Measurements from ENCODE around the gene ARPC2.
"Not testable (repeated sequence)": the region's sequence is repeated elsewhere in the genome, so short reads cannot be mapped to it uniquely, and the experiment has no call there.

Gene ARPC2

DNA sequence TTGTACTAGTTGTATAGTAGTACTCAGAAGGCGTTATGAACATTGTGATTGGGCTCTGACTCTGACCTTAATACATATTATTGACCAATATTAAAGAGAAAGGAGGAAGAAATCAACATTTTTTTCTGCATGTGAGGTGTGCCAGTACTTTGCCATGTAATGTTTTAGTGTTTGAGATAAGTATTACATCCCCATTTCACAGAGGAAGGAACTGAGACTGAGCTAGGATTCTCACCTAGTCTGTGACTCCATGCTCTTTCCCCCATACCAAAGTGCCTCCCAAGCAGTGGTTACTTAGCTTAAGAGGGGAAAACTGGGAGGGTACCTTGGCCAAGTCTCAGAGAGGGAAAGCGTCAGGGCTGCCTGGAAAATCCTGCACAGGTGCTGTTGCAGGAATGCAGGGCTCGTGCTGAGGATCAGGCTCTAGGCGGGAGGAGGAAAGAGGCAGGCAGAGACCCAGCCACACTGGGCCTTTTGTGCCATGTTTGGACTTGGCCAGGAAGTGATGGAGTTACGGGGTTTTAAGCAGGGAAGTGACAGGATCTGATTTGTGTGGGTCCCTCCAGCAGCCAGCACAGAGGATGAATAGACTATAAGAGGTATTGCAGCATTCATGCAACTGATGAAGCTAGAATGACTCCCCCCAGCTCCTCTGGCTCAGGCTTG, 55.0 kb downstream of the ARPC2 start:
- DNase-seq, result no peak

DNA sequence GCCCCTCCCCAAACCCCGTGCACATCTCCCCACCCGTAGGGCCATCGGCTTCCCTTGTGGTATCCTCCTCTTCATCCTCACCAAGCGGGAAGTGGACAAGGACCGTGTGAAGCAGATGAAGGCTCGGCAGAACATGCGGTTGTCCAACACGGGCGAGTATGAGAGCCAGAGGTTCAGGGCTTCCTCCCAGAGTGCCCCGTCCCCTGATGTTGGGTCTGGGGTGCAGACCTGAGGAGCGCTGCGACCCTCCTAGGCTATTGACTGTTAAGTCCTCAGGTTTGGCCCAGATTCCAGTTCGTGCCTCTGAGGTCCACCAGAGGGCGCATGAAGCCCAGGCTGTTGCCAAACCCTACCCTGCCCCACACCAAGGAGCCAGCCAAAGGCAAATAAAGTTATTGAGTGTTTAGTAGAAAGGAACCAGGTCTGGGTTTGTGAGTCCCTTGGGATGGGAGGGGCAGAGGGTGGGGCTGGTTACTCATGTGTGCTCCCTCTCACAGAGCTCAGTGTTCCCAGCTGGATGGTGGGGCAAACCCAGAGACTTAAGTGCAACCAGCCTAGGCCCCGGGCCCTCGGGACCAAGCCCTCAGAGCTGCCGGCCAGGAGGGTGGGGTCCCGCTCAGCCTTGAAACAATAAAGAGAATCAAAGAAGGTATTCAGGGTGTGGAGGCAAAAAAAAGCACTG, 55.7 kb downstream of the ARPC2 start:
- DNase-seq, result peak; percentile 92

DNA sequence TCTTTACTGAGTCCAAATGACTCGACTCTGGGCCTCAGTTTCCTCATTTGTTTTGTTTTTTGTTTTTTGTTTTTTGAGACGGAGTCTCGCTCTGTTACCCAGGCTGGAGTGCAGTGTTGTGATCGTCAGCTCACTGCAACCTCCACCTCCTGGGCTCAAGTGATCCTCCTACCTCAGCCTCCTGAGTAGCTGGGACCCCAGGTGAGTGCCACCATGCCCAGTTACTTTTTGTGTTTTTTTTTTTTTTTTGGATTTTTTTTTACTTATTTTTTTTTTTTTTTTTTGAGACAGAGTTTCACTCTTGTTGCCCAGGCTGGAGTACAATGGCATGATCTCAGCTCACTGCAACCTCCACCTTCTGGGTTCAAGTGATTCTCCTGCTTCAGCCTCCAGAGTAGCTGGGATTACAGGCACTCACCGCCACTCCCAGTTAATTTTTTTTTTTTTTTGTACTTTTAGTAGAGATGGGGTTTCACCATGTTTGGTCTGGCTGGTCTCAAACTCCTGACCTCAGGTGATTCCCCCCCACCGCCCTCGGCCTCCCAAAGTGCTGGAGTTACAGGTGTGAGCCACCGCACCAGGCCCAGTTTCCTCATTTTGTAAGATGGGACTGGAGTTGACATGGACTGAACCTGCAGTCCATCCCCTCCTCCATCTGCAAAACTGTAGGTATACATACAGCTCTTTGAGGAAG, 56.4 kb downstream of the ARPC2 start:
- not testable (repeated sequence) for DNase-seq

DNA sequence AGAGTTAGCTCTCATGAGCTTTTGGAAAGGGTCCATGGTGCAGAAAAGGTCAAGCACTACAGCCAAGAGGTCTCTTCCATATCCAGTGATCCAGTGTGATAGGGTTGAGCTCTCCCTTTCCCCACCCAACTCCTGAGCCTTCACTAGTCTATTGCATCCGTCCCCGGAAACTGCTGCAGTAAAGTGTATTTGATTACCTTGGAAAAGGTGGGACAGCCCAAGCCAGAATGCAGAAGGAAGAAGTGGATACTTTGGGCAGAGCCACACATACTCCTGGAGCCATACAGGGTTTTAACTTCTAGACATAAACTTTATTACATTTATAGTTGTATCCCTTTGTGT, 56.9 kb downstream of the ARPC2 start:
- DNase-seq, result no peak

DNA sequence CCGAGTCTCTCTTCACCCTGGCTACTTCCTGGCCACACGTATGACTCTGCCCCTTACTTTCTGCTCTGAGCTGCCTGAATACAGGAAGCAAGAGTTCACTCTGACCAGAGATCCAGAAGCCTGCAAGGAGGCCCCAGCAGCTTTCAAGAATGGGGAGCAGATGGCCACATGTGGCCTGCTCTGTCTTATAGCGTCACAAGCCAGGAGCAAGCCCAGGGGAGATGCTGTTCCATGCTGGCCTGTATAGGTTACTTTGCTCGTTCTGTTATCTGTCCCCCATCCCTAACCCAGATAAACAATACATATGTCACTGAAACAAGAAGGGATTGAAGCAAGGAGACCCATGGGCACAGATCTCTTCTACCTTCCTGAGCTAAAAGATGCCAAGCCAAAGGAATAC, 57.6 kb downstream of the ARPC2 start:
- no peak for DNase-seq

DNA sequence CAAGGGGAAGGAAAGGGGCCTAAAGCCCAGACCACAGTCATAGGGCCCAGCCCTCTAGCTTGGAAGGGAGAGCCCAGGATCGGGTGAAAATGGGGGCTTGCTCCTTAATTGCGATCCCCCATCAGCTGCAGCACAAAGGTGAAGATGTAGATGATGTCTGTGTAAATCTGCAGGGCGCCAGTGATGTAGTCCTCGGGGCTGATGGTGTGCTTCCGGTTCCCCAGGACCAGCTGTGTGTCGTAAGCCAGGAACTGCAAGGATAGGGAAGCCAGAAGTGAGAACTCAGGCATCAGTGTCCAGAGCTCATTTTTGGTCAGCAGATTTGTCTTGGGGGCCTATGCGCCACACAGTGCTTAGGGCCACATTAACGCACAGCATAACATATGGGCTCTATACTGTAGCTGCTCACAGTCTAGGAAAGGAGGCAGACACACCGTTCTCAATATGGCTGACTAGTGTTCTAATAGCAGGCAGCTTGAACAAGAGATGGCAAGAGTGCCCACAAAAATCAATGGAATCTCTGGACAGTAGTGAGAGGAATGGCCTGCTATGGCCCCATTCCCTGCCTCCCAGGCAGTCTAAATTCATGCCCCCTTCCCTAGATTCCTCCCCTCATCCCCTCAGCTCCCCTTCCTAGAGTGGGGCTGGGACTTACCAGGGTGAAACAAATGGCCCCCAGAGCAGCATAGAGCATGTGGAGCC, 58.5 kb downstream of the ARPC2 start:
- DNase-seq, result no peak

DNA sequence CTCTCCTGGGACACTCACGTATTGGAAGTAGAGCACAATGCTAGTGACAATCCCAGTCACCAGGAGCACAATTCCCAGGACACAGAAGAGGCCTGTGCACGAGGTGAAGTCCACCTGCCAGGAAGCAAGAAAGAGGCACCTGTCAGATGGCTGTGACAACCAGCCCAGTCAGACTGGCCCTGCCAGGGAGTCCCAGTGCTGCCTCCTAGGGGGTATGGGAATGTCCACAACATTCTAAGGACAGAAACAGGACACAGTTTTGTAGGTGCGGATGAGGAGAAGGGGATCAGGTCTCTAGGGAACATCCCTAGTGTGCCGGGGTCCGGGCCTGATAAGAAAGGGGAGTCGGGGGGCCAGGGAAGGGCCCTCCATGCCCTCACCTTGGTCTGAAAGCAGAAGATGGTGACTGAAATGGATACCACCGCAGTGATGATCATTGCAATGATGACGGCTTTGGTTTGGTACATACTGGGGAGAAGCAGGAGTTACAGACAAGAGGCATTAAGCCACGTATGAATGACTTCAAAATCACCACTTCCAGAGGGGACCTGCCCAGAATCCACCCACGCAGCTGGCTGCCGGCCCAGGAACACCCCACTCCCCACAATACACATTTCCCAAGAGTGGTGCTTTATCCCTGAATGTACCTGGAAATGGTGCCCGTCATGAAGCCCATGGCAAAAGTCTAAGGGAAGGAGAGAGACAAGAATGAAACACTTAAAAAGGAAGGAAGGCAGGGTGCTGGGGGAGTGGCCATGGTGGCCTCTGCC, 60.2 kb downstream of the ARPC2 start:
- no peak for DNase-seq

DNA sequence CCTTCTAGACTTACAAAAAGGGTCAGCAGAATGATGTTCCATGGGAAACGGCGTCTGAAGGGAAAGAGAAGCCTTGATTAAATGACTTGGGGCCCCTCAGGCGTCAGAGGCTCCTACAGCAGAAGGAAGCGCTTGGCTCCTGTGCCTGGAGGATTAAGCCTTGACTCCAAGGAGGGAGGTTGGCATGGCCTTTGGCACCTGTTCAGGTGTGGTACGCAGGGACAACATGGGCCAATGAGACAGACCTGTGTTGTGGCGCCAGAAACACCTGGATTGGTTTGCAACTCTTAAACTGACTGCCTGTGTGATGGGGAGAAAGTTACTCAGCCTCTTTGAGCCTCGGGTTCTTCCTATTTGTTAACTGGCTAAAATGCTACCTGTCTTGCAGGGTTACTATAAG, 60.9 kb downstream of the ARPC2 start:
- no peak for DNase-seq

DNA sequence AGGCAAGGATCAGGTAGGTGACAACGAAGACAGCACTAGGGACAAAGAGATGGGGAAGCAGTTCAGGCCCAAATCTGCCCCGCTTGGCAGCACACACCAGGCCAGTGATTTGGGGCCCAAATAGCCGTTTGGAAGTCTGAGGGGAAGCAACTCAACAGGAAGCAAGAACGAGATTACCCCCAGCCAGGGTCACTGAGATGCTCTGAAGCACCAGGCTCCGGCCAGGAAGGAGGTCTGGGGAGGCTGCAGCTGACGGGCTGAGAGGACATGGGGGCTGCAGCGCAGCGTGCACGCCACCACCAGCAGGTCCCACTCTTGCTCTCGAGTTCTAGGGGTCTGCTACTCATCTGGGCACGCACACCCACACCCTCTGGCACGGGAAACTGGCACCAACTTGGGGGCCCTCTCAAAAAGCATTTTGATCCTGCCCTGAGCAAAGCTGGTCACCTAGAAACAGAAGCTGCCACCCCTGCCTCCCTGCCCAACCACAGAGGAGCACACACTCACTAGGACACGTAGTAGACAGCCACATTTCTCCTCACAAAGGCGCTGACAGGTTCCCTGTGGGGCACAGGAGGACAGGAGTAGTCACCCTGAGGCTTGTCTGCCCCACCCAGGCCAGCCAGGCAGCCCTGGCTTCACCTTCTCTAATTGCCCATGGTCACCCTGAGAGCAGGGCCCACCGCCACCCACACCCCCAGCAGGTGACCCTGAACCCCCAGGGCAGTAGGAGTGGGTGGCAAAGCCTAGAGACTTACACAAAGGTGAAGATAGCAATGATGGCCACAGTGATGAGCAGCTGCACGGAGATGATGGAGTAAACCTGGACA, 61.8 kb downstream of the ARPC2 start:
- DNase-seq, result no peak

DNA sequence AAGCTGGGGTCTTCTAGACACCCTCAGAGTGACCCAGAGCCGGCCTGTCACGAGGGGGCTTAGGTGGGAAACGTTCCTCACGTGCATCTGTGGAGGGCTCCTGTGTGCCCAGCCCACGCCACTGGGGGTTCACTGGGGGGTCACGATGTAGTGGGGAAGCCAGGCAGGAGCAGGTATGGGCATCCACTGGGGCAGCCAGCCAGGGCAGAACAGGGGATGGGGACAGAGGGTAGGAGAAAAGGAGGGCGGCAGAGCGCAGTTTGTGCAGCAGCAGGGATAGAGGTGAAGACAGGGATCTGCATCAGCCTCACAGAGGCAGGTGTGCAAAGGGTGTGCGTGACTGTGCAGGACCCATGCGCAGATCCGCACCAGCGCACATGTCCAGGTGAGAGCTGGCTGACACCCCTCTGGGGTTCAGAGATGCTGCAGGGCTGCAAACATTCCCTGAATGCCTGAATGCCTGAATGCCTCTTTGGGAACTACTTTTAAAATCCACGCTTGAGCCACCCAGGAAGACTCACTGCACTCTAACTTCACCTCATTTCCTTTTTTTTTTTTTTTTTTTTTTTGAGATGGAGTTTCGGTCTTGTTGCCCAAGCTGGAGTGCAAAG, 63.4 kb downstream of the ARPC2 start:
- DNase-seq, result no peak

DNA sequence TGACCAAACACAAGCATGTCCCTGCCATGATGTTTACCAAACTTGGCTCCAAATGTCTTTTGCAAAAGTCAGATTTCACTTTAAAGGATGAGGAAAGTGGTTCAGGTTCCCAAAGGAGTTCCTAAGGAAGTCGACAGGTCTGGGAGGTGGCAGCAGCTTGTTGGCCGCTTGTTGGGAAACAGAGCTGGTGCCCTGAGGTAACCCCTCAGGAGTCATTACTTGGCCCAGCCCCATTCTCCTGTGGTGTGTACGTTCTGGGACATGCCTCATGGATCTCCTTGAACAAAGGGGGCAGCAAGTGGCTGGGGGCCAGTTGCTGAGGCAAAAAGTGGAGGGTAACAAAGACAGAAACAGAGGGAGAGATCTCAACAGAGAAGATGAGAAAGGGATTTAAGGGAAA, 64.5 kb downstream of the ARPC2 start:
- no peak for DNase-seq

DNA sequence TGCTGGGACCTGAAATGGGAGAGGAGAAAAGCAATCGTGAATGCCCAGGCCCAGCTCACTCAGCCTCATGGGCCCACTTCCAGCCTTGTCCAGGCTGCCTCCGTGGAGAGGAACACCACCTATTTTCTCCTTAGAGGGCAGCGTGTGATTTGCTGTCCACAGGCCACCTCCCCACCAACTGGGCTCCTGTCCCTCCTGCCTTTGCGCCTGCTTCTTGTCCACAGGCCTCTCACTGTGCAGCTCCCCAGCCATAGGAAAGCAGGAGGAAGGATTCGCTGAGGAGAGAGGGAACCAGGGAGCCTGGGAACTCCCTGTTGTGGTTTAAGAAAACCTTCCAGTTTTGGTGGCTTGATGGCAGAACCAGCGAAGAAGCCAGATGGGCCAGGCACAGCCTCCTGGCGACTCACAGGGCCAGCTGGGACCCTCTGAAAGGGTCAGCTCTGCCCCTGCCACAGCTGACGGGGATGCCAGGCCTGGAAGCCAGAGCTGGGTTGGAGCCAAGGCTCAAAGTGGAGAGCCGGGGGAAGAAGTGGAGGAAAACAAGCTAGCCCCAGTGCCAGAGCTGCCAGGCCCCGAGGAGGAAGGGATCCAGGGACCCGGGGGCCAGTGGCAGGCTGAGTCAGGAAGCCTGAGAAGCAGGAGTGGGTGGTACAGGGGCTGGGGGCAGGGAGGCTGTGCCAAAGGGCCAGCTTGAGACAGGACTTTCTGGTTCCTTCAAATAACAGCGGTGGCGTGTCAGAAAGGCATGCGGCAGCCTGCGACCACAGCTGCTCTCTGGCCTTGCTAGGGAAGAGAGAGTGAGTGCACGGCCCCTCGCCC, 65.4 kb downstream of the ARPC2 start:
- DNase-seq, result no peak

DNA sequence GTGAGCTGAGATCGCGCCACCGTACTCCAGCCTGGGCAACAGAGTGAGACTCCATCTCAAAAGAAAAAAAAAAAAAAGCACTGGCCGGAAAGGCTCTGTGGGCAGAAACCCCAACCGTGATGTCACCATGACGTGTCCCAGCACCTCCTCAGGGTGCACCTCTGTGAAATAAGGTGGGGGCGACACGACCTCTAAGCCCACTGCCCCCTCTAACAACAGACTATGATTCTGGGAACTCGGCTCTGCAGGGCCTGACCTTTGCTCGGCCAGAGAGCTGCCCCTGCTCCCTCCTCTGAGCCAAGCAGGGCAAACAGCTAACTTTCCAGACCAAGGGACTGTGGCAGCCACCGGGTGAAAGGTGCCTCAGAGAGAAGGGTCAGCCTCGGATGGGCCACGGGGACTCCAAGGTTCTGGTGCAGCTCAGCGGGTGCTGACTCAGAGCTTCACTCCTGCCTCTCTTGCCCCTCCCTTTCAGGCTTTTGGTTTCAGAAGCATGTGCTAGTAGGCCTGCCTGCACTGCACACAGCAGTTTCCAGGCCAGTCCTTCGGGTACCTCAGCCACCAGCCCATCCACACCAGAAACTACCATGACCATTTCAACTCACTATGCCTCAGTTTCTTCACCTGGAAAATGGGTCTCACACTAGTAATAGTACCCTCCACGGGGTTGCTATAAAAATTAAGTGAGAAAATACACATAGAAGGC, 67.3 kb downstream of the ARPC2 start:
- peak; percentile 88 for DNase-seq

DNA sequence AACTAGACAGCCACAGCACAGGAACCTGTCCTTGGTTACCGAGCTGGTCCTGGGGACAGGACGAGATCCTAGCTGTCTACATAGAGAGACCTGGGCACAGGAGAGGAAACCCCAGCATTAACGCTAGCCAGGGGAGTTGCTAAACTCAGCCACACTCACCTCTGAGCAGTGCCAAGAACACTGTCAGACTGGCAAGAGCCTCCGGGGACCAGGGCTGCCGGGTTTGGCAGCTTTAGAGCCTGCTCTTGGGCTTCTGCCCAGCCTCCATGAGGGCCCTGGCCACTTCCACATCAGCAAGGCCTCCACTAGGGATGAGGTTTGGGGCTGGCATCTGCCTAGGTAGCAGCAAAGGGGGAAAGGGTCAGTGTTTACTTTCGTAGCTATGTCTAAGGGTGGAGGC, 68.6 kb downstream of the ARPC2 start:
- DNase-seq, result no peak

DNA sequence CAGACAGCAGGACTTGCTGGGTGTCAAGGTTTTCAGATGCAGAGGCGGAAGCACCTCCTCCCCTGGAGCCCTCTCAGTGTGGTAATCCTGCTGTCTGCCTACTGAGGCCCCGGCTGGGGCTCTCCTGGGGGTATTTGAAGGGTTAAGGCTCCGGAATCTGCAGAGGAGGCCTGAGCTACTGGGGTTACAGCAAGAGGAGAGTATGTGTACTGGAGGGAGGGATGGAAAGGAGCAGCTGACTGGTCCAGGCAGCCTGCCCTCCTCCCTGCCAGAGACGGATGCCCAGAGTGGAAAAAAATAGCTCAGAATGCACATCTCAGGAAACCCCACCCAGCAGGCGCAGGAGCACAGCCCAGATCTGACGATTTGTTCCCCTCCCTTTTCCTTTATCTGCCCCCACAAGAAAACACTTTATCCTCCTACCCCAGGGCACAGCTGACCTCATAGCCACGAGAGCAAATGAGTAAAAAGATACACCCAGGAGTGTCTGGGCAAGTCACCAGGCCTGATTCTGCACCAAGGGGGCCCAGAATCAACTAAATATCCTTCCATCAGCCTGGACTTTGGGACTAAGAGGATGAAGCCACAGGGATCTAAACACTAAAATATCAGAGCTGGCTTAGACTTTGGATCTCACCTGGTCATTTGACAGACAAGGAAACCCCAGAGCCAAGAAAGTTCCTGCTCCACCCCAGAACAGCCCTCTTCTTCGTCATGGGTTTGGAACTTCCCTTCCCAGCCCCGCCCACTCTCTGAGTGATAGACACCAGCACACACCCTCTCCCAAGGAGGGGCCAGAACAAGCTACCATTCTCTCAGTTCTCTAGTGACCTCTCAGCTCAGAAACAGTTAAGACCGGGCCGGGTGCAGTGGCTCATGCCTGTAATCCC, 69.8 kb downstream of the ARPC2 start:
- peak; percentile 92 for DNase-seq

DNA sequence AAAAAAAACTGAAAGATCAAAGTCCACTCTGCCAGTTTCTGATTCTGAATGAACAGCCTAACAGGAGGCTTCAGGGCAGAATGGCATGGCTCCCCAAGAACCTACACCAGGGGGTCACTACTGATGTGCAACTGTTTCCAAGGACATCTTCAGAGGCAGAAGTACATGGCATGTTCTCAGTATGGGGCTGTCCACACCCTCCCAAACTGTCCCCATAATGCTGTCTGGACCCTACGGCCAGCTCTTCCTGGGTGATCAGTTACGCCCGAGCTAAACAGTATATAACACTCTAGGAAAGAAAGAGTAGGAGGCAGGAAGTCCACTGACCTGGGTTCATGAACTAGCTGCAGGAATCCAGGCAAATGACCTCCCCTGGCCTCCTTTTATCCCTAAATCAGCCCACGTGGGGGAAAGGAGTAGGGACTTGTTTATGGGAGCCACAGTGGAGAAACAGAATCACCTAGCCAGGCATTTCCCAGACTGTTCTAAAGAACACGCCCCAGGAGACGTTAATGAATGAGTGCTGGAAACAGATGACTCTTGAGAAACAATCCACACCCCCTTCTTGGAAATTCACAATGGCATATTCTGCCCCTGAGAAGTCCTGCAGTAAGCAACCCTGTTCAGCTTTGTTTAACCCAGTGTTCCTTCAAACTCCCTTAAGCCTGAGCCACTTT, 72.8 kb downstream of the ARPC2 start:
- no peak for DNase-seq

DNA sequence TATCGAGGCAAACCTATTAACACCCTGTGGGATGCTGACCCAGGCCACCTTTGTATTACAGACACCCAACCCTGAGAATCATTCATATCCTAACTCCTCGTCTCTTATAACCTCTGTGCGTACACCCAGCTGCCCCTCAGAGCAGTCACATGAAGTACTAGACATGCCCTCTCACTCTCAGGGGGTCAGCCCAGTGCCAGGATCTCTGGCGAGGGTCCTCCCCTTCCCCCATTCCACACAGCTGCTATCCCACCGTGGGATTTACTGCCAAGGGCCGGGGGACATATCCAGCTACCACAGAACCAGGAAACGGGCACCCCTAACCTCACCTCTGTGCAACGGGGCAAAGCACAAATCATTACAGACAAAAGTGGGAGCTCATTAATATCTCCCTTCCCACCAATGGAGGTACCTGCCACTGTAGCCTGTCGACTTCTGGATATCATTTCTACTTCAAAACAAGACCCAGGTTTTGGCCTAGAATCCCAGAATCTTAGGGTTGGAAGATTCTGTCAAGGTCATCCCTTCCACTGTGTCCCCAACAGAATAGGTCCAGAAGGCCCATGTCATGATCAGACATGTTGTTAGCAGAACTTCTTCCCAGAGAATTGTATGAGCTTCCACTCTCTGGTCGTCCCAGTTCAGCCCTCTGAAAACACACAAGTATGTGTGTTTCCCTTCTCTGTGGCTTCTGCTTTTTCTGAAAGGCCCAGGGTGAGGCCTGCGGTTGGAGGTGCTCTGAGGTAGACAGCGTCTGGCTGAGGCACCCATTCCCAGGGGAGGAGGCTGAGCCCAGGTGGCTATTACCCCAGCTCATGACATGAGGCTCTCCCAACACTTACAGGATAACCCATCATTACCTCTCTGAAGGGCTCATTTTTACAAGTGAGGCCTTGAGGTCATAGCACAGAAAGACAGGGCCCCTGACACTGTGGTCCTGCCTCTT, 73.6 kb downstream of the ARPC2 start:
- DNase-seq, result peak; percentile 80

All from activated effector memory CD4-positive, alpha-beta T cell treated with anti-CD3 and anti-CD28 coated beads, Interleukin-2, amount 50 U/mL, for 16 hours (primary cell).